NCI-H2196 (cell line): ENCODE measurements around the gene INPP5B.
"Not testable (repeated sequence)": the region's sequence is repeated elsewhere in the genome, so short reads cannot be mapped to it uniquely, and the experiment has no call there.

Experiments used
- DNase-seq: peaks from one replicate; lab custom pipeline; 2025; ENCODE audit not compliant: unreplicated experiment; lab: John Stamatoyannopoulos, UW

Gene INPP5B

GRCh38 chr1:37914719-37915475 lies 32.0 kb downstream of the INPP5B start:
- DNase-seq, result no peak

- not testable (repeated sequence) for DNase-seq
Measured at GRCh38 chr1:37911478-37911877, 35.4 kb downstream of the INPP5B start.

- DNase-seq, result not testable (repeated sequence)
Measured at GRCh38 chr1:37910886-37911285, 36.0 kb downstream of the INPP5B start.

DNA sequence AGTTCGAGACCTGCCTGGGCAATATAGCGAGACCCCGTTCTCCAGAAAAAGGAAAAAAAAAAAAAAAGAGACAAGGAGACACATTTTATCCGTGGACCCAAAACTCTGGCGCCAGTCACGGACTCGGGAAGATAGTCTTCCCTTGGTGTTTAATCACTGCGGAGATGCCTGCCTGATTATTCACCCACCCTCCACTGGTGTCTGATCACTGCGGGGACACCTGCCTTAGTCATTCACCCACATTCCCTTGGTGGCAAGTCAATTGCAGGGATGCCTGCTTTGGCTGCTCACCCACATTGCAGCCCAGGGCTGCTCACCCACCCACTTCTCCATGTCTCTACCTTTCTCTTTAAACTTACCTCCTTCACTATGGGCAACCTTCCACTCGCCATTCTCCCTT lies 38.3 kb downstream of the INPP5B start:
- DNase-seq, result not testable (repeated sequence)

DNA sequence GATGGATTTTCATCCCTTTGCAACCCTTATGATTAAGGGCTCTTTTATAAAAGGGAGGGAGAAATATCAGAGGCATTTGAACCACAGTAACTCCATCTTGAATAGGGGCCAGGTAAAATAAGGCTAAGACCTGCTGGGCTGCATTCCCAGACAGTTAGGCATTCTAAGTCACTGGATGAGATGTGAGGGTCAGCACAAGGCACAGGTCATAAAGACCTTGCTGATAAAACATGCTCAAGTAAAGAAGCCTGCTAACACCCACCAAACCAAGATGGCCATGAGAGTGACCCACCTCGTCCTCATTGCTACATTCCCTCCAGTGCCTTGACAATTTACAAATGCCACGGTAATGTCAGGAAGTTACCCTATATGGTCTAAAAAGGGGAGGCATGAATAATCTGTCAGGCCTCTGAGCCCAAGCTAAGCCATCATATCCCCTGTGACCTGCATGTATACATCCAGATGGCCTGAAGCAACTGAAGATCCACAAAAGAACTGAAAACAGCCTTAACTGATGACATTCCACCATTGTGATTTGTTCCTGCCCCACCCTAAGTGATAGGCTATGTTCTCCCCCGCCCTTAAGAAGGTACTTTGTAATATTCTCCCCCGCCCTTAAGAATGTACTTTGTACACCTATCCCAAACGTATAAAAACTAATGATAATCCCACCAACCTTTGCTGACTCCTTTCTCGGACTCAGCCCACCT lies 39.3 kb downstream of the INPP5B start:
- DNase-seq, result not testable (repeated sequence)

GRCh38 chr1:37906591-37906990 lies 40.3 kb downstream of the INPP5B start:
- not testable (repeated sequence) for DNase-seq

GRCh38 chr1:37905727-37906126 lies 41.1 kb downstream of the INPP5B start:
- no peak for DNase-seq

DNA sequence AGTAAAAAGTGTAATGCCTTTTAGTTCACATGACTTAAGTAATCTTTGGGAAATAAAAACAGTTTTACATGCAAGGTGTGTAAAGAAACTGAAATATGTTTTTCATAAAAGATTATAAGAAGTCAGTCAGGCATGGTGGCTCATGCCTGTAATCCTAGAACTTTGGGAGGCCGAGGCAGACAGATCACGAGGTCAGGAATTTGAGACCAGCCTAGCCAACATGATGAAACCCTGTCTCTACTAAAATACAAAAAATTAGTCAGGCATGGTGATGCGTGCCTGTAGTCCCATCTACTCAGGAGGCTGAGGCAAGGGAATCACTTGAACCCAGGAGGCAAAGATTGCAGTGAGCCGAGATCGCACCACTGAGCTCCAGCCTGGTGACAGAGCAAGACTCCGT lies 42.9 kb downstream of the INPP5B start:
- not testable (repeated sequence) for DNase-seq

DNA sequence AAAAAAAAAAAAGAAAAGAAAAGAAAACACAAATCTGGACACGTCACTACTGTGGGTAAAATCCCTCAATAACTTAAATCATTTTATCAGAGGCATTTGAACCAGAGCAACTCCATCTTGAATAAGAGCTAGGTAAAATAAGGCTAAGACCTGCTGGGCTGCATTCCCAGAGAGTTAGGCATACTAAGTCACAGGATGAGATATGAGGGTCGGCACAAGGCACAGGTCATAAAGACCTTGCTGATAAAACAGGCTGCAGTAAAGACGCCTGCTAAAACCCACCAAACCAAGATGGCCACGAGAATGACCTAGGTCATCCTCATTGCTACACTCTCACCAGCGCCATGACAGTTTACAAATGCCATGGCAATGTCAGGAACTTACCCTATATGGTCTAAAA lies 43.9 kb downstream of the INPP5B start:
- DNase-seq, result no peak

- DNase-seq, result no peak
Measured at GRCh38 chr1:37901893-37902225, 45.0 kb downstream of the INPP5B start.

- no peak for DNase-seq
Measured at GRCh38 chr1:37901191-37901892, 45.5 kb downstream of the INPP5B start.

- not testable (repeated sequence) for DNase-seq
Measured at GRCh38 chr1:37897563-37897962, 49.3 kb downstream of the INPP5B start.

DNA sequence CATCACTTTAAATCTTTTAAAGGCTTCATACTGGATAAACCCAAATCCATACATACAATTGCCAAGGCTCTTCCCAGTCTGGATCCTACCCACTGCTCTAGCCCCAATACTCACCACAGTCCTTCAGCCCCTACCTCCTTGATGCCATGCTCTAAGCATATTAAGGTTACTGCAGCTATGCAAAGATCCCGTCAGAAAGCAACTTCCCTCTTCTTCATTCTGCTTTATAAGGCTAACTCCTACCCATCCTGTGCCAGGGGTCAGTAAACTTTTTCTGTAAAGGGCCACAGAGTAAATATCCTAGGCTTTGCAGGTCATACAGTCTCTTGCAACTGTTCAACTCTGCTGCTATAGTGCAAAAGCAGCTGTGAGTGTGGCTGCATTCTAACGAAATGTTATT lies 53.2 kb downstream of the INPP5B start:
- no peak for DNase-seq

- no peak for DNase-seq
Measured at GRCh38 chr1:37892151-37893047, 54.5 kb downstream of the INPP5B start.

DNA sequence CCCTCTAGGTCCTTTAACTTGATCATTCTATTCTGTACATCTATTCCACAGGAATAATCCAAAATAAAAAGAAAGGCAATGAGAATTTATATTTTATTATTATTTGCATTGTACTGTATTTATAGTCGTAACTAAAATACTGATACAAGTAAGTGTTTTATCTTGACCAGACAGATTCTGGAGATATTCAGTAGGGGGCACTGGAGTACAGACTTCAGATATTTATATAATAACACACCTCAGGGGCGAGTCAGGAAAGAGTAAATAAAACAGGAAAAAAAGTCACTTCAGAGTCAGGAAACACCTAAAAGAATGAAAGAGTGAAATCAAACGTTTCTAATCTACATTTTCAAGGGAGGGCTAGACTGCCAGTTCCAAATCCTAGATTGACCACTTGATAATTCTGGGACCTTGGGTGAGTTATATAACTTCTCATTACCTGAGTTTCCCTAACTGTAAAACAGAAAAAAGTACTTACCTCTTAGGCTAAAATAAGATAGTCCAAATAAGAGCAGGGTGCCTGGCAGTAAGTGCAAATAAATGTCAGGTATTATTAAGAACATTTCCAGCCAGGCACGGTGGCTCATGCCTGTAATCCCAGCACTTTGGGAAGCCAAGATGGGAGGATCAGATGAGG lies 56.4 kb downstream of the INPP5B start:
- peak; percentile 50 for DNase-seq

DNA sequence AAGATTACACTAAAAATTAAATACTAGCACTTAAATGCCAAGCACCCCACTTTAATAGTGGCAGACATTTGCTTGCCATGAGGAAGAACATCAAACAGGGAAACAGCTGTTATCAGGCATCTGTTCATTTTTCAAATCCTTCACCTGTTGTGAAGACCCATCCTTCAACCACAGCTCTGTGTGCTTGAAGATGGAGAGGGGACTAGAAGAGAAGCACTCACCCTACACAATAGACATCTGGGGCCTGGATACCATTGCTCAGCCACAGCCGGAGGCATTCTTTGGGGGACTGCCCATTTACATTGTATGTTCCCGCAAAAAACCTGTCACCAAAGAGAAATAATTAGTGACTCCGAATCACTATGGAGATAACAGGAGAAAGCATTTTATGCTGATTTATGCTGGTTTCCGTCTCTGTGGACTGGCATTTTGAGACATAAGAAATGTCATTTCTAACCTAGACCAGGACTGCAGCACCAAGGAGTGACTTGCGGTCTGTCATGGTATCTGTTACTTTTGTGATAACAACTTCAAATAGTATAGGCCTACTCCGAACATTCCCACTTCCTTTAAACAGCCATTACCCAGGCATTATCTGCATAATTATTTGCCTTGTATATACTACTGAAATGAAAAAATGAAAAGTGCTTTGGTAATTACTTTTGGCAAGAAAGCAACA lies 58.7 kb downstream of the INPP5B start:
- no peak for DNase-seq

DNA sequence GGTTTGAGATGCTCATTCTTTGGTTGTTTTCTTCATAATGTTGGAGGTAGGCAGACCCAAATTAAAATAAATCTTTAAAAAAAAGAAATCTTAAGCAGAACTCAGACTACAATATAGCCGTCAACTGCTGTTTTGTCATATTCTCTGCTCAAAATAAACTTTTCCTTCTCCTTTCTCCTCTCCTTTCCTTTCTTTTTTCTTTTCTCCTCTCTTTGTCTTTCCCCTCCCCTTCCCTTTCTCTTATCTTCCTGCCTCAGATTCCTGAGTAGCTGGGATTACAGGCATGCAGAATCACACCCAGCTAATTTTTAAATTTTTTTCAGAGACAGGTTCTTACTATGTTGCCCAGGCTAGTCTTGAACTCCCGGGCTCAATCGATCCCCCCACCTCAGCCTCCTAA lies 62.7 kb downstream of the INPP5B start:
- no peak for DNase-seq

- no peak for DNase-seq
Measured at GRCh38 chr1:37883671-37884070, 63.2 kb downstream of the INPP5B start.

DNA sequence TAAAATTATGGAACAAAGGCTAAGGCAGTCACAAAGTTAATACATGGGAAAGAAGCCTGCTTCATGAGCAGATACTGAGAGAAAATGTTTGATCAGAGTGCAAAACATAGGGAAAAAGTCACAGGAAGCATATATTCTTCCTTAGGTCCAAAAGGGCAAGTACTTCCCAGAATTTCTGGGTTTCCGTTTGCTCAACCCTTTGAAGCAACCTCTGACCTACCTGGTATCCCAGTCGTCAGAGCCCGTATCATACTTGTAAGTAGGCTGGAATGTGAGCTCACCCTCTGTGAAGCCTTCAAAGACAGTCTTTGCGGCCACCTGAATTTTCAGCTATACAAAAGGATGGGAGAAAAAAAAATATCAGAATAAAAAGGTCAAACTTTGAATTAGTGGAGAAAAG lies 67.0 kb downstream of the INPP5B start:
- no peak for DNase-seq

GRCh38 chr1:37878071-37878470 lies 68.8 kb downstream of the INPP5B start:
- no peak for DNase-seq
